ENCODE measurements around the gene DYRK2. TPM values are rescaled to one million over a fixed set of nuclear protein-coding genes. Genes with fewer than 3 reads are reported as not detected.

The DYRK2 gene
- total RNA-seq, 1 donor from 2014 or later, result 53.7 TPM

DNA sequence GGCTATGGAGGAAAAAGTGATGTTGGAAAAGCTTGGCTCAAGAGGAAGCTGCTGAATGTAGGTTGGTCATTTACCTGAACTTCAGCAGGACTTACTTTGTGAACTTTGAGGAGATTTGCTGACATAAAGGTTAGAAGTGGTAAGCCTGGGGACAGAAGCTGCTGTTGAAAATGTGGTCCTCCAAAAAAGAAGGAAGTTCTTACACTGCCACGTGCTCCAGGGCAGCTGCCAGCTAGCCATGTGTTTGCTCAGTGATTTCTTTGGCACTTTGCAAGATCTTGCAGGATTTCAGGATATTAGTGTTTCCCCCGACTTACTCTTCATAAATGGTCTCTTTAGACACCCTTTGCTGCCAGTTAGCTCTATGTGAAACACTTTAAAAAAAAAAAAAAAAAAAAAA is 14.8 kb upstream of the DYRK2 start:
- Mint-ChIP-seq H3K4me1 (peaks cover 17% of the 10 kb centered on the region), H3K27ac (no peak overlapping the region), H3K36me3 (no peaks in the 10 kb centered on the region), H3K4me3 (no peak overlapping the region), H3K27me3 (ENCODE audit: low read depth) (no peaks in the 10 kb centered on the region), H3K9me3 (no peaks in the 10 kb centered on the region)
- TF ChIP-seq, protein P1, sequence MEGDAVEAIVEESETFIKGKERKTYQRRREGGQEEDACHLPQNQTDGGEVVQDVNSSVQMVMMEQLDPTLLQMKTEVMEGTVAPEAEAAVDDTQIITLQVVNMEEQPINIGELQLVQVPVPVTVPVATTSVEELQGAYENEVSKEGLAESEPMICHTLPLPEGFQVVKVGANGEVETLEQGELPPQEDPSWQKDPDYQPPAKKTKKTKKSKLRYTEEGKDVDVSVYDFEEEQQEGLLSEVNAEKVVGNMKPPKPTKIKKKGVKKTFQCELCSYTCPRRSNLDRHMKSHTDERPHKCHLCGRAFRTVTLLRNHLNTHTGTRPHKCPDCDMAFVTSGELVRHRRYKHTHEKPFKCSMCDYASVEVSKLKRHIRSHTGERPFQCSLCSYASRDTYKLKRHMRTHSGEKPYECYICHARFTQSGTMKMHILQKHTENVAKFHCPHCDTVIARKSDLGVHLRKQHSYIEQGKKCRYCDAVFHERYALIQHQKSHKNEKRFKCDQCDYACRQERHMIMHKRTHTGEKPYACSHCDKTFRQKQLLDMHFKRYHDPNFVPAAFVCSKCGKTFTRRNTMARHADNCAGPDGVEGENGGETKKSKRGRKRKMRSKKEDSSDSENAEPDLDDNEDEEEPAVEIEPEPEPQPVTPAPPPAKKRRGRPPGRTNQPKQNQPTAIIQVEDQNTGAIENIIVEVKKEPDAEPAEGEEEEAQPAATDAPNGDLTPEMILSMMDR (IDR thresholded peaks at IDR 0.05; ENCODE audit: unreplicated experiment), result no peak
- no peak for DNase-seq (ENCODE audit: low spot score in 2 of 2, unreplicated experiment in 2 of 2)

DNA sequence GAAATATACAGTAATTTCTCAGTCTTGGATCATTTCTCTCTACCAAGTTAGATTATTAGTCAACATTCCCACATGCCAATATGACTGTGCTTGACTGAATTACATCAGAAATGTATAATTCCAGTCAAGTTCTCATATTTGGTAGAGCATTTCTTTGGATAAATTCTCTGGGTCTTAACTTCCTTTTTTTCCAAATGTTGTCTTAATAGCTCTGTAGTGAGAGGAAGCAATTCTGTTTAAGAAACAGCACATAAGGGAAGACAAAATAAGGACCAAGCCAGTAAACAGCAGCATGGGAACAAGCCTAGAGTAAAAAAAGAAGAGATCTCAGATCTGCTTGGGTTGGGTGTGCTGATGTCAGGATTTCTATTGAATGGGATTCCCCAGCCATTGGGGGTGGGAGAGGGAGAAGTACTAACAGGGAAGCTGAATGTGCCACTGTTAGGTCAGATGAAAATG is 14.2 kb upstream of the DYRK2 start:
- H3K4me1 Mint-ChIP-seq, result peaks cover 17% of the 10 kb centered on the region
- H3K27me3 Mint-ChIP-seq (ENCODE audit: low read depth), result no peaks in the 10 kb centered on the region
- TF ChIP-seq, protein P1 (IDR thresholded peaks at IDR 0.05; ENCODE audit: unreplicated experiment), result no peak
- DNase-seq (ENCODE audit: low spot score in 2 of 2, unreplicated experiment in 2 of 2), result no peak
- H3K27ac Mint-ChIP-seq, result no peak overlapping the region
- H3K36me3 Mint-ChIP-seq, result no peaks in the 10 kb centered on the region
- no peaks in the 10 kb centered on the region for H3K9me3 Mint-ChIP-seq
- no peak overlapping the region for H3K4me3 Mint-ChIP-seq

DNA sequence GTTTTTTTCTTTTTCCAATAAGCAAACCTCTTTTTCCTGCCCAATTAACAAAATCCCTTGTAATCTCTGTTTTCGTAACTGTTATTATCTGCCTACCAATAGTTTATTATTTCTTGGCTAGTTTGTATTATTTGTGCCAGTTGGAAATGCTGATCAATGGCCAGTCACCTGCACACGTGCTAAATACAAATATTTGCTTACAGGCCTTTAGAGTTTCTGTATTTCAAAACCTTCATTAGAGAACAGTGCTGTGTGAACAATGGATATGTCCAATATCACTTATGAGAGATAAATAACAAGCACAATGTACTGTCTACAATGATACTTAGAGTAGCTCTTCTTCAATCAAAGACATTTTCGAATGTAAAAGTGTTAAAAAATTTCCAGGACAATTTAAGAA is 10.8 kb upstream of the DYRK2 start:
- Mint-ChIP-seq H3K27ac (no peak overlapping the region), H3K27me3 (ENCODE audit: low read depth) (no peaks in the 10 kb centered on the region)
- TF ChIP-seq, protein P1 (IDR thresholded peaks at IDR 0.05; ENCODE audit: unreplicated experiment), result no peak

DNA sequence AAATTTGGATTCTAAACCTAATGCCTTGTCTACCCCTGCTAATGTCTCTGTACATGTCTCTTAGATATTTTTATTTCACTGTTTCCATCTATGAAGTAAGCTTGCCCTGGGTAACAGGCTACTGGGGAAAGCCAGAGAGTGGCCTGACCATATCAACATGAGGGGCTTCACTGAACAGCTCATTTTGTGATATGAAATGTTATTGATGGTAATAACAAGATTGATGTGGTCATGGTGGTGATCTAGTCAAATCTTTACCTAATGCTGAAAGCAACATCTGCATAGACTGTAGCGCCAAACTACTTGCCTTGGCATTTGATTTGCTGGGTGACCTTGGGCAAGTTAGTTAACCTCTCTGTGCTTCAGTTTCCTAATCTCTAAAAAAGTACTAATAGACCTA is 9.9 kb upstream of the DYRK2 start:
- Mint-ChIP-seq H3K27me3 (ENCODE audit: low read depth) (no peaks in the 10 kb centered on the region), H3K4me3 (no peak overlapping the region), H3K27ac (no peak overlapping the region), H3K4me1 (no peaks in the 10 kb centered on the region), H3K9me3 (no peaks in the 10 kb centered on the region), H3K36me3 (no peaks in the 10 kb centered on the region)
- no peak for DNase-seq (ENCODE audit: low spot score in 2 of 2, unreplicated experiment in 2 of 2)
- TF ChIP-seq, protein P1 (IDR thresholded peaks at IDR 0.05; ENCODE audit: unreplicated experiment), result no peak

More for the DNA sequence above, 10.8 kb upstream of the DYRK2 start:
- Mint-ChIP-seq H3K4me3 (no peak overlapping the region), H3K36me3 (no peaks in the 10 kb centered on the region), H3K4me1 (peaks cover 6% of the 10 kb centered on the region), H3K9me3 (no peaks in the 10 kb centered on the region)
- no peak for DNase-seq (ENCODE audit: low spot score in 2 of 2, unreplicated experiment in 2 of 2)

DNA sequence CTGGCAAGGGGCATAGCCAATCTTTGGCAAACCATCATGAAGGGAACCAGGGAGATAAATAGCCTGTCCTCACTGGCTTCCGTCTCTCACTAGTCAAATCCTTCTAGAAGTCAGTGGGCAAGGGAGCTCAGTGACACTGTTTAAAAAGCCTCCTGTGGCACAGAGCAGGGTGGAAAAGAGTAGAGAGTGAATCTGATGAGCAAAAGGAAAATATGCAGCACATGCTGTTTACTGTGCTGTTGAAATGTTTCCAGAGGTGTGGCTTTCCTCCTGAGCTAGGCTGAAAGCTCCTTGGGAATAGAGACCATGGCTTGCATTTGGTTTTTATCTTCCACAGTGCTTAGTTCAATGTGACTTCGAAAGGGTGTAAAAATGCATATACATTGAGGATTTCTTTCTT is 7.7 kb upstream of the DYRK2 start:
- Mint-ChIP-seq H3K27me3 (ENCODE audit: low read depth) (no peaks in the 10 kb centered on the region), H3K27ac (no peak overlapping the region), H3K4me1 (no peaks in the 10 kb centered on the region), H3K9me3 (no peaks in the 10 kb centered on the region), H3K36me3 (no peaks in the 10 kb centered on the region), H3K4me3 (no peak overlapping the region)
- no peak for DNase-seq (ENCODE audit: low spot score in 2 of 2, unreplicated experiment in 2 of 2)
- TF ChIP-seq, protein P1 (IDR thresholded peaks at IDR 0.05; ENCODE audit: unreplicated experiment), result no peak

DNA sequence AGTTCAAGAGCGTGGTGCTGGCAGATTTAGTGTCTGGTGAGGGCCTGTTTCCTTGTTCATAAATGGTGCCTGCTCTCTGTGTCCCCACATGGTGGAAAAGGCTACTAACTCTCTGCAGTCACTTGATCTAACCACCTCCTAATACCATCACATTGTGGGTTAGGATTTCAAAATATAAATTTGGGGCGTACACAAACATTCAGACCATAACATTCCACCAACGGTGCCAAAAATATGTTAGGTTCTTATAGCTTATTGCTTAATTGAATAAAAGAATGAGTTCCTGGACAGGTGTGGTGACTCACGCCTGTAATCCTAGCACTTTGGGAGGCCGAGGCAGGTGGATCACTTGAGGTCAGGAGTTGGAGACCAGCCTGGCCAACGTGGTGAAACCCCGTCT is 3.4 kb upstream of the DYRK2 start:
- DNase-seq (ENCODE audit: low spot score in 2 of 2, unreplicated experiment in 2 of 2), result no peak
- TF ChIP-seq, protein P1 (IDR thresholded peaks at IDR 0.05; ENCODE audit: unreplicated experiment), result no peak
- H3K27ac Mint-ChIP-seq, result no peak overlapping the region

More for the DNA sequence above, 3.4 kb upstream of the DYRK2 start:
- H3K27me3 Mint-ChIP-seq (ENCODE audit: low read depth), result no peaks in the 10 kb centered on the region
- H3K4me3 Mint-ChIP-seq, result no peak overlapping the region
- H3K36me3 Mint-ChIP-seq, result no peaks in the 10 kb centered on the region
- H3K4me1 Mint-ChIP-seq, result peaks cover 8% of the 10 kb centered on the region
- no peaks in the 10 kb centered on the region for H3K9me3 Mint-ChIP-seq
